CD4-positive, alpha-beta T cell treated with Interleukin-15 for 1 hour (primary cell): ENCODE measurements around the gene GAL.

Experiments
- DNase-seq: peaks from one replicate; pipeline ENCODE4 v3.0.0-alpha.2; 2020

The GAL gene

DNA sequence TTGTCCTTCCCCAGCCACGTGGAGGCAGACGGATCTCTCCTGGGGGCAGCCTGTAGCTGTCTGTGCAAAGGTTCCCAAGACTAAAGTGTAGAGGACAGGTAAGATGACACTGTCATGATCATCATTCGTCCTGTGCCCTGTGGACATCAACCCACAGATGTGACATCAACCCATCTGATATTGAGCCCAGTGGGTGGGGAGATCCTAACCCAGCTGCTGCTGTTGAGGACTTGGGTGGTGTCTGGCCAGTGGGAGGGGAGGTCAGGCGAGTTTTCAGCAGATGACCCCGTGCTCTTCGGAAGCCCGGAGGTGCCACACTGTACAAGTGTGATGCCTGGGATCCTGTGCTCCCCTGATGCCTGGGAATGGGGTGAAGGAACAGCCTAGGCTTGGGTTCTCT is 1.2 kb upstream of the GAL start:
- DNase-seq, result no peak

GRCh38 chr11:68683536-68684384 is 584 bp upstream of the GAL start:
- DNase-seq, result no peak

DNA sequence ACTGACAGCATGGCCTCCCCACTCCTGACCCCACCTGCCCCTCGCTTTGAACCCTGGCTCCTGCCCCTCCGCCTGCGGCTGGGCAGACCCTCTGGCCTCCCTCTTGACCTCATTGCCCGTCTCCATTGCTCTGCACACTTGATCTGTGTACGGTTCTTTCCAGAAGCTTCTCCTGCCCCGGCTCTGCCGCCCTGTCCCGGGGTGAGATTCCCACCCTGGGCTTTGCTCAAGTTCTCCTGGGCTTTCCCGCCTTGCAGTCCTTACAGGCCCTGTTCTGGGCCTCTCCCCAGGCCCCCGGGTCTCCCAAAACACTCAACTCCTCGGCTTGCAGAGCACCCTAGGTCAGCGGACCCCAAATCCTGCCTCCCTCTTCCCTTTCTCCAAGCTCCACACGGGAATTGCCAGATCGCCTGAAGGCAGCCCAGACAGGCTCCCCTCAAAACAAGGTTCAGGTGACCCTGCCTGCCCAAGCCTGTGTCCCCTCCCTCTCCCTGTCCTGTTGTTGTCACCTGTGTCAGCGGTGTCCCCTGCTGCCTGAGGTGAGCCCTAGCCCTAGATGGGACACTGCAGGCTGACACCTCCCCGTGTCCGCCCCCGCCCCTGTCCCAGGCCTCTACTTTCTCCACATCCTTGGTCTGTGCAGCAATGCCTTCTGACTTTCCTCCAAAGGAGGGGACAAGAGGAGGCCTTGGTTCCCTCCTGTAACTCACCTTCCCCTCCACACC is 1.5 kb downstream of the GAL start:
- DNase-seq, result no peak

DNA sequence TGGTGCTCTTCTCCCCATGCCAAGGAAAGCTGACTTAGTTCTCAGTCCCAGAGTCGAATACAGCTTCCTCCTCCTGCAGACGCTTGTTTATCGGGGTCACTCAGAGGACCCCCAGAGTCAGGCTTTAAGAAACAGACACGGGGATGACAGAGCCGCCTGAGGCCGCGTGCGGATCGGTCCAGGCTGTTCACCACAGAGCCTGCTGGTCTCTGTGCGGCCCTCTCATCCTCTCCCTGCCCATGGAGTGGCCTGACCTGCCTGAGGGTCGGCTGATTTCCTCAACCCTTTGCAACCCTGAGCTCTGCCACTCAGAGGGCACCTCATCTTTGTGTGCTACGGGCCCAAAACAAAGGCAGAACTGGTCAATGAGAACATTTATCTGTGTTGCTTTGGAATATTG is 2.1 kb downstream of the GAL start:
- no peak for DNase-seq

DNA sequence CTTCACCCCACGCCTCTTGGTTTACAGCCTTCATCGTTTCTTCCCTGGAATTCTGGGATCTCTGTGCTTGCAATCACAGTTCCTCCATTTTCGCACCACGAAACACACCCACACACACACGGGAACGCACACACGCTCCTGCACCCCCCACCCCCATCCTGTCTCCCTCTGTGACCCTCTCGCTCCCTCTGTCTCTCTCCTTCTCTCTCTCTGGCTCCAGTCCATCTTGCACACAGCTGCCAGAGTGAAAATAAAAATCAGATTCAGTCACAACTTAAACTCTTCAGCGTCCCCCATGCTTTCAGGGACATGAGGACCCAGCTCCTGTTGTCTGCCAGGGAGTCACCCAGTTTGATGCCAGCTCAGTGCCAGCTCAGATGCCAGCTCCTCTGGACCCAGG is 3.0 kb downstream of the GAL start:
- no peak for DNase-seq

DNA sequence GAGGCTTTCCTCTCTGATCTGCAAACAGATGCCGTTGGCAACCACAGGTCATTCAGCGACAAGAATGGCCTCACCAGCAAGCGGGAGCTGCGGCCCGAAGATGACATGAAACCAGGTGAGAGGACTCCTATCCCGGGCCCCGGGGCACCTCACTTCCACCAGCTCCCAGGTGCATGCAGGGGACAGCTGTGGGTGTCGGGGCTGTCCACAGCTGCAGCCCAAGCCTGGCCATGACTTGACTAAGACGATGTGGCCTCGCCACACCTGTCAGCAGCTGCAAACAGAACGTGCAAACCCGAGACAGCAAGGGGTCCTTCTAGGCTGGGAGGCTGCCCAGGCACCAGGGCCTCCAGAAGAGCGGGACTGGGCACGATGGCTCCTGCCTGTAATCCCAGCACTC is 3.6 kb downstream of the GAL start:
- no peak for DNase-seq

GRCh38 chr11:68688881-68689280 is 4.5 kb downstream of the GAL start:
- no peak for DNase-seq

GRCh38 chr11:68689737-68690625 is 5.6 kb downstream of the GAL start:
- DNase-seq, result no peak

DNA sequence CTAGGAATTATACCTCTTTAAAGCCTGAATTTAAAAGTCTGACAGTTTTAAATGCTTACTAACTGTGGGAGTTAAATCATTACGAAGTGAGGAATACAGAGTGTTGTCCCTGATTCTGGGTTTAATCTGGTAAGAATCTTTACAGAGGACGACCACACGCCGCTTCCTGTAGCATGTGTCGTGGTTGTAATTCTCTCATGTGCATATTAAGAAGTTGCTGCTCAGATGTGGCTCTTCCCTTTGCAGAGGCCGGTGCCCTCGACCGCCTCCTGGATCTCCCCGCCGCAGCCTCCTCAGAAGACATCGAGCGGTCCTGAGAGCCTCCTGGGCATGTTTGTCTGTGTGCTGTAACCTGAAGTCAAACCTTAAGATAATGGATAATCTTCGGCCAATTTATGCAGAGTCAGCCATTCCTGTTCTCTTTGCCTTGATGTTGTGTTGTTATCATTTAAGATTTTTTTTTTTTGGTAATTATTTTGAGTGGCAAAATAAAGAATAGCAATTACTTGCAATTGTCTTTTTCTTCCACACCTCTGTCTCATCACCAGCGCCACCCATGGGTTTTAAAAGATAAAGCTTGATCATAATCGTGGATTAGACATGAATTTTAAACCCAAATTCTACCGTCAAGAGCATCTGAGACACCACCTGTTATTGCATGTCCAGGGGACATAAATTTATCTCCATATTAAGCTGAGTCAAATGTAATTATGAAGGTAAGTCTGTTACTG is 6.5 kb downstream of the GAL start:
- no peak for DNase-seq

GRCh38 chr11:68691402-68691784 is 7.0 kb downstream of the GAL start:
- no peak for DNase-seq

- no peak for DNase-seq
These were observed 7.8 kb downstream of the GAL start for GRCh38 chr11:68692115-68692514.

DNA sequence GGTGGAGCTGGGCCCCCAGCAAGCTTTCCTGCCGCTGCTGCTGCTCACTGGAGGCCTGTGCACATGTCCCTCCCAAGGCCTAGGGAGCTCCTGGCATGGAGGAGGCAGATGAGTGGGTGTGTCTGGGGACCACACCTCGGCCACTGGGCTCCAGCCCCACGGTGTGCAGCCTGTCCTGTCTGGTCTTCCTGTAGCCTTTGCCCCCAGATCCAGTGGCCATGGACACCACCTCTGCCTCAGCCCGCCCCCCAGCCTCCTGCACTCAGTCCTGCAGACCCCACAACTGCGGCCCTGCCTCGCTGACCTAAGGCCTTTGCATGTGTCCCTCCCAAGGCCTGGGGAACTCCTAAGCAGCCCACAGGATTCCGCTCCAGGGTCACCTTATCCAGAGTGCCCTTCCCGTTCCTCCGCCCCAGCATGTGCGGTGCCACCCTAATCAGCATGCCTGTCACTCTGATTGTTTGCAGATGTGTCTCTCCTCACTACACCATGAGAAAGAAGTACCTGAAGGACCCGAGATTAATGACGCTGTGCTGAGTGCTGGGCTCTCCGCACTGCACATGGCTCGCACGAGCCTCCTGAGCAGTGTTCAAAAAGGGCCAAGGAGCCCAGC is 8.6 kb downstream of the GAL start:
- no peak for DNase-seq

- no peak for DNase-seq
These were observed 9.1 kb downstream of the GAL start for GRCh38 chr11:68693484-68693882.

- no peak for DNase-seq
These were observed 10.3 kb downstream of the GAL start for GRCh38 chr11:68694431-68695297.

- no peak for DNase-seq
These were observed 11.2 kb downstream of the GAL start for GRCh38 chr11:68695531-68695930.

DNA sequence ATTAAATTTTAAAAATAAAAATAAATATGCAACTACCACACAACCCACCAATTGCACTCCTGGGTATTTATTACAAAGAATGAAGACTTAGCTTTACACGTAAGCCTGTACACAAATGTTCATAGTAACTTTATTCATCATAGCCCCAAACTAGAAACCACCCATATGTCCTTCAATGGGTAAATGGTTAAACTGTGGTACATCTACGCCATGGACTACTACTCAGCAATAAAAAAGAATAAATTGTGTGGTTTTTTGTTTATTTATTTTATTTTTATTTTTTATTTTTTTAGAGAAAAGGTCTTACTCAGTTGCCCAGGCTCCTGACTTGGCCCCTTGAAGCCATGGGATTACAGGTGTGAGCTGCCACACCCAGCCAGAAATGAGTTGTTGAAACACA is 14.6 kb downstream of the GAL start:
- DNase-seq, result no peak

- no peak for DNase-seq
These were observed 20.5 kb downstream of the GAL start for GRCh38 chr11:68704887-68705286.

DNA sequence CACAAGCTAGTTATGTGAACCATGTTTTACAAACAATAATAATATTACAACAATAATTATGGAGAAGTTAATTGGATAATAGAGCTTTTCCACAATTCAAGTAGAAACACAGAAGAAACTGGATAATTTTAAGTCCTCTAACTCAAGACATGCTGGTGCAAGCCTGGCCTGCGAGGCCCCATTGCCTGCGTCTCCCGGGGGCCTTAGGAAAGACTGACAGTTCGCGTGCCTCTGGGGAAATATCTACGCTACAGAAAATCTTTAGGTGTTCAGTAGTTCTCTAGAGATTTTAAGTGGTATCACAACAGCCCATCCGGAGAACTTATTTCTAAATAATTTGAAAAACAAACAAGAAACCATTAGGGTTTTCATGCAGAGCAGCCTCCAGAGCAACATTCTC is 23.2 kb downstream of the GAL start:
- DNase-seq, result no peak

DNA sequence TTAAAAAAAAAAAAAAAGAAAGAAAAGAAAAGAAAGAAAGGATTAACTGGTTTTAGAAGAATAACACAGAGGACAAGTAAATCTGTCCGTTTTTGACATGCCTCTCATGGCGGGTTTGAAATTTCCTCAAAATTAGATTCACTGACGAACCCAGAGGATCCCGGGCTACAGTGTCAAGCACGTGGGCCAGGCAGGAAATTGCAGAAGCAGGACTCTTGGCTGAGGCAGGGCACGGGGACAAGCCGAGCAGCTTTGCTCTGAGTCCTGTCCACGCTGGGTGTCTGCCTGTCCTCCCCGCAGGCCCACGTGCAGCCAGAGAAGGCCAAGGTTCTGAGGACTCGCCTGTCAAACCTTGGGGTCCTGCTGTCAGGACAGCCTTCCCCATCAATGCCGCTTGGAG is 24.7 kb downstream of the GAL start:
- no peak for DNase-seq

- DNase-seq, result no peak
These were observed 26.1 kb downstream of the GAL start for GRCh38 chr11:68710409-68710808.

- no peak for DNase-seq
These were observed 26.8 kb downstream of the GAL start for GRCh38 chr11:68711114-68711513.
